Panc1 (cell line): ENCODE data around the gene VWF. TPM values are rescaled to one million over a fixed set of nuclear protein-coding genes. Genes with fewer than 3 reads are reported as not detected.

Source experiments
- ATAC-seq: fragments of 200-7000 bp; cut with Tn5 transposase; 2 replicates; pipeline ENCODE4 v1.9.1; 2020; ENCODE audit warnings: mild to moderate bottlenecking, moderate library complexity
- BruUV-seq: library from RNA; stranded (reverse); fragments of 400-500 nt; replicated peaks from 2 replicates; lab custom pipeline; 2021; lab: Mats Ljungman, UMichigan
- CTCF ChIA-PET: fragments of 300-600 bp; sonication (Branson Sonifier 250); formaldehyde crosslinking; loops from one replicate; lab custom pipeline; 2022; ENCODE audit warnings: antibody characterized with exemption; lab: Charles Lee
- POLR2A ChIA-PET: fragments of 300-600 bp; sonication (Branson Sonifier 250); formaldehyde crosslinking; loops from one replicate; lab custom pipeline; 2022; ENCODE audit warnings: antibody characterized with exemption; lab: Charles Lee
- DNase-seq: peaks from one replicate; pipeline ENCODE4 v3.0.0-alpha.2; 2010; ENCODE audit warnings: low read depth, low spot score
- H3K27ac ChIP-seq: 2 replicates; pipeline ENCODE4 v1.5.1; 2011; ENCODE audit warnings: mild to moderate bottlenecking, low read length, inconsistent platforms
- H3K27me3 ChIP-seq: fragments of 200-500 bp; sonication (Bioruptor generic); 2 replicates; pipeline ENCODE4 v1.6.0; 2014; ENCODE audit warnings: low read length, inconsistent platforms; ENCODE audit not compliant: control insufficient read depth, insufficient read depth
- H3K36me3 ChIP-seq: fragments of 200-500 bp; sonication (Bioruptor generic); 2 replicates; pipeline ENCODE4 v1.5.1; 2014; ENCODE audit warnings: inconsistent platforms, mild to moderate bottlenecking, low read length, moderate library complexity; ENCODE audit not compliant: control insufficient read depth, insufficient read depth
- H3K4me1 ChIP-seq: 2 replicates; pipeline ENCODE4 v1.5.1; 2011; ENCODE audit warnings: inconsistent platforms, mild to moderate bottlenecking, low read length, moderate library complexity; ENCODE audit not compliant: control insufficient read depth, insufficient read depth
- H3K4me3 ChIP-seq, 2 experiments: 2 replicates each; pipeline ENCODE4 v1.5.1; 2011 to 2012; ENCODE audit warnings: low read depth in 2 of 2, low read length in 2 of 2, mild to moderate bottlenecking in 2 of 2, inconsistent platforms in 1 of 2, moderate library complexity in 1 of 2
- H3K9me3 ChIP-seq: fragments of 200-500 bp; sonication (Bioruptor generic); 2 replicates; pipeline ENCODE4 v1.5.1; 2014; ENCODE audit warnings: low read depth, mild to moderate bottlenecking, inconsistent platforms, low read length, moderate library complexity; ENCODE audit not compliant: control insufficient read depth, insufficient read depth
- CTCF ChIP-seq: fragments of 450-650 bp; IDR thresholded peaks from 2 replicates; pipeline ENCODE4 v1.5.1; 2017; ENCODE audit warnings: mild to moderate bottlenecking
- POLR2AphosphoS5 ChIP-seq: IDR thresholded peaks from 2 replicates; pipeline ENCODE4 v1.6.1; 2012; ENCODE audit warnings: mild to moderate bottlenecking, low read depth, low read length, moderate library complexity
- REST ChIP-seq, 2 experiments: IDR thresholded peaks; 2 replicates each; pipeline ENCODE4 v1.6.1; 2011 to 2012; ENCODE audit warnings: low read depth in 2 of 2, control low read depth in 1 of 2, low read length in 1 of 2, mild to moderate bottlenecking in 1 of 2, moderate library complexity in 1 of 2; ENCODE audit not compliant: insufficient read depth in 1 of 2
- SIN3A ChIP-seq: IDR thresholded peaks from 2 replicates; pipeline ENCODE4 v1.6.1; 2012; ENCODE audit warnings: low read depth, mild to moderate bottlenecking, low read length, moderate library complexity, borderline replicate concordance; ENCODE audit not compliant: insufficient read depth
- TCF7L2 ChIP-seq: IDR thresholded peaks from 2 replicates; pipeline ENCODE4 v1.6.1; 2011; ENCODE audit warnings: mild to moderate bottlenecking, low read depth, low read length, inconsistent platforms
- in situ Hi-C: cut with HindIII; loops from 2 replicates; pipeline ENCODE4 v1.10.0; 2016; ENCODE audit warnings: low sequenced_read_pairs, low pct_unique_long_range_greater_than_20kb
- intact Hi-C: fragments of 100-400 bp; cut with micrococcal nuclease; formaldehyde crosslinking; loops from one replicate; pipeline ENCODE4 v1.10.0; 2022; ENCODE audit not compliant: unreplicated experiment
- total RNA-seq: library from RNA; stranded (reverse); gene quantifications from one replicate; pipeline ENCODE4 v1.2.1, GENCODE V29; 2021; ENCODE audit not compliant: unreplicated experiment

The VWF gene
- total RNA-seq, 1 experiment from 2014 or later: 0.31 TPM

GRCh38 chr12:5907807-5908206, 216.7 kb downstream of the VWF start:
- ChIA-PET CTCF (no interaction called here), POLR2A (no interaction called here)
- DNase-seq (no peak), ATAC-seq (no peak)
- in situ Hi-C loops (no loop called here), intact Hi-C loops (no loop called here)
- no peaks in the 10 kb centered on the region for H3K9me3 ChIP-seq
- no peak for TF ChIP-seq REST (IDR thresholded peaks at IDR 0.05; ENCODE audit: insufficient read depth in 1 of 2, low read depth in 2 of 2, low read length in 1 of 2)
- TF ChIP-seq CTCF: no peak
- TF ChIP-seq POLR2AphosphoS5: no peak
- no peak for TF ChIP-seq SIN3A
- no peak for TF ChIP-seq TCF7L2
- H3K36me3 ChIP-seq: no peaks in the 10 kb centered on the region
- H3K27ac ChIP-seq: no peak overlapping the region
- H3K4me3 ChIP-seq: no peak overlapping the region
- BruUV-seq: no TSS peak
- no peaks in the 10 kb centered on the region for H3K27me3 ChIP-seq
- H3K4me1 ChIP-seq: no peaks in the 10 kb centered on the region

DNA sequence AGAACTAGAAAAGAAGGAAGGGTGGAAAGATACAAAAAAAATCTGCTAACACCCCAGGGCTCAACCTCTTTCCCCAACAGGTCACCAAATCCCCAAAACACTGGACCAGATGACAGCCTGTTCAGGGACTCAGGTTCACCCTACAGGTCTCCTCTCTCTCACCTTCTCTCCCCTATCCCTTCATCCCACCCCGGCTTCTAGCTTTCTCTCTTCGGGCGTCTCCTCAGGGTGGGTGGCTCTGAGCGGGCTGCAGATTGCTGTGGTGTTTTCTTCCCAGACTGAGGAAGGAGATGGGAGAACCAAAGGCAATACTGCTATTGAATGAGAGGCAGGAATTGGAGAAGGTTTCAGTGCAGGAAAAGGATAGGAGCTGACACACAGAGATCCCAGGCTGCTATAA, 218.7 kb downstream of the VWF start:
- no peak for ATAC-seq
- Histone ChIP-seq H3K27me3 (no peaks in the 10 kb centered on the region), H3K36me3 (no peaks in the 10 kb centered on the region), H3K27ac (no peak overlapping the region), H3K4me3 (no peak overlapping the region), H3K9me3 (no peaks in the 10 kb centered on the region), H3K4me1 (no peaks in the 10 kb centered on the region)
- no TSS peak for BruUV-seq
- TF ChIP-seq REST (IDR thresholded peaks at IDR 0.05; ENCODE audit: insufficient read depth in 1 of 2, low read depth in 2 of 2, low read length in 1 of 2): no peak
- TF ChIP-seq CTCF: no peak
- TF ChIP-seq SIN3A: no peak
- no peak for TF ChIP-seq TCF7L2
- no peak for TF ChIP-seq POLR2AphosphoS5
- DNase-seq: no peak
- intact Hi-C loops: no loop called here
- in situ Hi-C loops: no loop called here
- ChIA-PET CTCF (no interaction called here), POLR2A (no interaction called here)
